ENCODE data around the gene LYPD4.
"Not testable (repeated sequence)": the region's sequence is repeated elsewhere in the genome, so short reads cannot be mapped to it uniquely, and the experiment has no call there.

DNA sequence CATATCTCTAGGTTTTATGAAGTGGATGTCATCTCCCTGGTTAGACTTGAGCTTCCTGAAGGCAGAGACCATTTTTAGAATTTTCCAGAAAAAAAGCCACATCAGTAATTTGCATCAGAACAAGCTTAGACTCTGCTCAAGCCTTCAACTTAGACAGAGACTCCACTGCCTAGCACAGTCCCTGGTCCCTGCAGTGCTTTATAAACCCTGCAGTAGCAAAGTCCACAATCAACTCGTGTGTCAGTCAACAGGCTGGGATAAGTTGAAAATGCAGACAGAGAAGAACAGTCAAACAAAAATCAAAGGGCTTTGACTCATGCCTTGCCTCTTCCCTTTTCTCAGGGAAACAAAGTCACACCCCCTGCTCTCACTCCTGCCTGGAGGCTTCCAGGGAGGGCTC, 56.0 kb downstream of the LYPD4 start:
- TF ChIP-seq, protein P1, sequence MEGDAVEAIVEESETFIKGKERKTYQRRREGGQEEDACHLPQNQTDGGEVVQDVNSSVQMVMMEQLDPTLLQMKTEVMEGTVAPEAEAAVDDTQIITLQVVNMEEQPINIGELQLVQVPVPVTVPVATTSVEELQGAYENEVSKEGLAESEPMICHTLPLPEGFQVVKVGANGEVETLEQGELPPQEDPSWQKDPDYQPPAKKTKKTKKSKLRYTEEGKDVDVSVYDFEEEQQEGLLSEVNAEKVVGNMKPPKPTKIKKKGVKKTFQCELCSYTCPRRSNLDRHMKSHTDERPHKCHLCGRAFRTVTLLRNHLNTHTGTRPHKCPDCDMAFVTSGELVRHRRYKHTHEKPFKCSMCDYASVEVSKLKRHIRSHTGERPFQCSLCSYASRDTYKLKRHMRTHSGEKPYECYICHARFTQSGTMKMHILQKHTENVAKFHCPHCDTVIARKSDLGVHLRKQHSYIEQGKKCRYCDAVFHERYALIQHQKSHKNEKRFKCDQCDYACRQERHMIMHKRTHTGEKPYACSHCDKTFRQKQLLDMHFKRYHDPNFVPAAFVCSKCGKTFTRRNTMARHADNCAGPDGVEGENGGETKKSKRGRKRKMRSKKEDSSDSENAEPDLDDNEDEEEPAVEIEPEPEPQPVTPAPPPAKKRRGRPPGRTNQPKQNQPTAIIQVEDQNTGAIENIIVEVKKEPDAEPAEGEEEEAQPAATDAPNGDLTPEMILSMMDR (IDR thresholded peaks at IDR 0.05), result not testable (repeated sequence)
- not testable (repeated sequence) for TF ChIP-seq NR3C1 (IDR thresholded peaks at IDR 0.05); FOSB (CRISPR knock-in tag; IDR thresholded peaks at IDR 0.05); RAD21 (conservative IDR thresholded peaks at IDR 0.05 in 1 of 2, IDR thresholded peaks at IDR 0.05 in 1 of 2); JUNB (IDR thresholded peaks at IDR 0.05); BHLHE40 (IDR thresholded peaks at IDR 0.05; ENCODE audit: low read depth, low read length); ZSCAN20 (CRISPR knock-in tag; IDR thresholded peaks at IDR 0.05); CBX2 (IDR thresholded peaks at IDR 0.05; ENCODE audit: borderline replicate concordance, low read depth)
- TF ChIP-seq, protein P2, sequence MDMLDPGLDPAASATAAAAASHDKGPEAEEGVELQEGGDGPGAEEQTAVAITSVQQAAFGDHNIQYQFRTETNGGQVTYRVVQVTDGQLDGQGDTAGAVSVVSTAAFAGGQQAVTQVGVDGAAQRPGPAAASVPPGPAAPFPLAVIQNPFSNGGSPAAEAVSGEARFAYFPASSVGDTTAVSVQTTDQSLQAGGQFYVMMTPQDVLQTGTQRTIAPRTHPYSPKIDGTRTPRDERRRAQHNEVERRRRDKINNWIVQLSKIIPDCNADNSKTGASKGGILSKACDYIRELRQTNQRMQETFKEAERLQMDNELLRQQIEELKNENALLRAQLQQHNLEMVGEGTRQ (IDR thresholded peaks at IDR 0.05), result not testable (repeated sequence)
